Hair follicle dermal papilla cell (primary cell): ENCODE results near the gene DBNDD2. TPM values are rescaled to one million over a fixed set of nuclear protein-coding genes. Genes with fewer than 3 reads are reported as not detected.

ENCODE experiments used
- small RNA-seq: library from RNA; depleted of rRNA; stranded (forward); fragments of <200 nt; gene quantifications from one replicate; pipeline ENCODE3, GENCODE V24; 2012
- total RNA-seq: library from RNA; depleted of rRNA; stranded (reverse); fragments of >200 nt; gene quantifications from 2 replicates; pipeline ENCODE4 v1.2.3, GENCODE V29; 2012

Gene DBNDD2
- 3.9 and 10.2 TPM in 2 replicates for total RNA-seq

GRCh38 chr20:45407783-45408645 is at the start of gene DBNDD2:
Gene DBNDD2 (plus strand): TSS chr20:45408289. CDS start chr20:45408468, 179 bp downstream.

DNA sequence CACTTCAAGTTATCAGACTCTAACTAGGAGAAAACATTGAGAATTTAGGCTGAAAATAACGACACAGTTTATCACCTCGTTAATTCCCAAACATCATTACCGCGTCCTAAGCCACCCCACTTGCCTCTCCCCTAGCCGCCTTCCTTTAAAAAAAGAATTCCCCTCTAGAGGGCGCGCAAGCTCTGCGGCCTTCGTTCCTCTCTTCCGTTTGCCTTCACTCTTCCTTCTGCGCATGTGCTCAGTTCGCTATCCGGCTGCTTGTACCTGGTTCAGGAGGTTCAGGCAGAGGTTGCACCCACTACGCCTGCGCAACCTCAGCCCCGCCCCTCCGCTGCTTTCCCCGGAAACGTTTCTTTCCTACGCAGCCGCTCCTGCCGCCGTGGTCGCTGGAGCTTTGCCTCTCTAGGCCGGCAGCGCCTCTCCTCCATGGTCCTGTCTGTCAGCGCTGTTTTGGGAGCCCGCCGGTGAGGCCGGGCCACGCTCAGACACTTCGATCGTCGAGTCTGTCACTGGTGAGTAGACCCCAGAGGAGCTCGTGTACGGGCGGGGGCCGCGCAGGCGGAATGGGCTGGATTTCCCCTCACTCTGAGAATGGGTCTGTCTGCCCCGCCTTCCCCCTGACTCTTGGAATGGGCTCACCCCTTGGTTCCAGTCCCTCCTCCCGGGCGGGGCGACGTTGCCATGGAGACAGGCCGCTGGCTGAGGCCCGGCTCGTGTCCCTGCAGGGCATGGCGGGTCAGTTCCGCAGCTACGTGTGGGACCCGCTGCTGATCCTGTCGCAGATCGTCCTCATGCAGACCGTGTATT is 45.1 kb upstream of the DBNDD2 start, which contains the start of gene SYS1:
SYS1 (plus strand) TSS at position 353 of the 807 bp plus-strand sequence; CDS start at position 729, 376 bp downstream.

GRCh38 chr20:45378191-45378590 is 29.9 kb upstream of the DBNDD2 start, which contains the start of gene TP53TG5:
Gene TP53TG5 (minus strand): TSS chr20:45378325. CDS start chr20:45378236, 89 bp downstream.

GRCh38 chr20:45415822-45416637 is 7.9 kb downstream of the DBNDD2 start, which contains the start of gene PIGT:
Gene PIGT (plus strand): TSS chr20:45416141. CDS start chr20:45416157, 16 bp downstream.

Small RNAs within 50 kb of the gene (small RNA-seq; reads per million reads assigned to genes)
- gene MIR6812 = not detected

Other genes with a start within 250 kb of the DBNDD2 start
- not detected in 2 replicates for gene PI3, start 233.4 kb upstream of the DBNDD2 start, total RNA-seq
- gene SEMG1, start 201.3 kb upstream of the DBNDD2 start, total RNA-seq = not detected in 2 replicates
- gene SEMG2, start 186.9 kb upstream of the DBNDD2 start, total RNA-seq = not detected in 2 replicates
- not detected in 2 replicates for gene SLPI, start 153.7 kb upstream of the DBNDD2 start, total RNA-seq
- not detected in 2 replicates for gene RBPJL, start 101.4 kb upstream of the DBNDD2 start, total RNA-seq
- not detected in 2 replicates for gene MATN4, start 100.0 kb upstream of the DBNDD2 start, total RNA-seq
- gene SDC4, start 59.9 kb upstream of the DBNDD2 start, total RNA-seq = 170 and 210 TPM in 2 replicates
- 32.5 and 33.3 TPM in 2 replicates for gene SYS1, start 45.1 kb upstream of the DBNDD2 start, total RNA-seq
- not detected in 2 replicates for gene TP53TG5, start 30.0 kb upstream of the DBNDD2 start, total RNA-seq
- 51.0 and 63.4 TPM in 2 replicates for gene PIGT, start 7.9 kb downstream of the DBNDD2 start, total RNA-seq
- not detected in 2 replicates for gene WFDC2, start 61.5 kb downstream of the DBNDD2 start, total RNA-seq
- gene SPINT3, start 107.3 kb downstream of the DBNDD2 start, total RNA-seq = not detected in 2 replicates
- not detected in 2 replicates for gene WFDC6, start 131.2 kb downstream of the DBNDD2 start, total RNA-seq
- not detected in 2 replicates for gene EPPIN, start 139.1 kb downstream of the DBNDD2 start, total RNA-seq
- not detected in 2 replicates for gene WFDC8, start 171.0 kb downstream of the DBNDD2 start, total RNA-seq
- gene WFDC10A, start 221.4 kb downstream of the DBNDD2 start, total RNA-seq = not detected in 2 replicates
- not detected in 2 replicates for gene WFDC9, start 223.0 kb downstream of the DBNDD2 start, total RNA-seq